Vagina (tissue), 2 donors: ENCODE measurements around the gene TMEM107. TPM values are rescaled to one million over a fixed set of nuclear protein-coding genes. Genes with fewer than 3 reads are reported as not detected.

ENCODE experiments used
- DNase-seq, 2 donors: peaks; one replicate each; pipeline ENCODE4 v3.0.0-alpha.2; 2017; ENCODE audit errors: extremely low spot score in 2 of 2
- H3K27ac ChIP-seq: fragments of 200-600 bp; sonication (generic); one replicate; pipeline ENCODE4 v1.5.1; 2019
- H3K27me3 ChIP-seq: fragments of 200-600 bp; sonication (generic); one replicate; pipeline ENCODE4 v1.5.1; 2019
- H3K36me3 ChIP-seq, 2 donors: fragments of 200-600 bp; sonication (generic); one replicate each; pipeline ENCODE4 v1.5.1; 2017 to 2019
- H3K4me1 ChIP-seq: fragments of 200-600 bp; sonication (generic); one replicate; pipeline ENCODE4 v1.5.1; 2019
- H3K4me3 ChIP-seq, 2 donors: fragments of 200-600 bp; sonication (generic); 1 replicate in 1 of 2; 2 replicates in 1 of 2; pipeline ENCODE4 v1.5.1; 2016 to 2019
- H3K9me3 ChIP-seq: fragments of 200-600 bp; sonication (generic); one replicate; pipeline ENCODE4 v1.5.1; 2019
- POLR2A ChIP-seq, 2 donors: fragments of 450-650 bp; IDR thresholded peaks; one replicate each; pipeline ENCODE4 v1.6.1; 2017; ENCODE audit warnings: antibody characterized with exemption in 2 of 2, mild to moderate bottlenecking in 2 of 2, moderate library complexity in 2 of 2
- POLR2AphosphoS5 ChIP-seq, 2 donors: sonication (generic); formaldehyde crosslinking; IDR thresholded peaks; one replicate each; pipeline ENCODE4 v1.9.0; 2017; ENCODE audit warnings: antibody characterized with exemption in 2 of 2, mild to moderate bottlenecking in 2 of 2, low read depth in 1 of 2; ENCODE audit not compliant: insufficient read depth in 1 of 2
- intact Hi-C: fragments of 100-400 bp; cut with DNase I; formaldehyde crosslinking; loops from one replicate; pipeline ENCODE4 v1.15.1; 2023
- total RNA-seq: library from RNA; depleted of rRNA; stranded (reverse); fragments of >200 nt; gene quantifications from one replicate; pipeline ENCODE4 v1.2.3, GENCODE V29; 2016
- TF ChIP-seq, protein P1 (sequence below), 3 experiments: fragments of 450-650 bp in 2 of 3; fragments of 200-600 bp in 1 of 3; sonication (generic) in 1 of 3; IDR thresholded peaks; one replicate each; pipeline ENCODE4 v1.5.1; 2017 to 2019; ENCODE audit warnings: antibody characterized with exemption in 3 of 3, mild to moderate bottlenecking in 2 of 3, moderate library complexity in 2 of 3

Gene TMEM107
- total RNA-seq, 1 donor from 2014 or later: 20.6 TPM

DNA sequence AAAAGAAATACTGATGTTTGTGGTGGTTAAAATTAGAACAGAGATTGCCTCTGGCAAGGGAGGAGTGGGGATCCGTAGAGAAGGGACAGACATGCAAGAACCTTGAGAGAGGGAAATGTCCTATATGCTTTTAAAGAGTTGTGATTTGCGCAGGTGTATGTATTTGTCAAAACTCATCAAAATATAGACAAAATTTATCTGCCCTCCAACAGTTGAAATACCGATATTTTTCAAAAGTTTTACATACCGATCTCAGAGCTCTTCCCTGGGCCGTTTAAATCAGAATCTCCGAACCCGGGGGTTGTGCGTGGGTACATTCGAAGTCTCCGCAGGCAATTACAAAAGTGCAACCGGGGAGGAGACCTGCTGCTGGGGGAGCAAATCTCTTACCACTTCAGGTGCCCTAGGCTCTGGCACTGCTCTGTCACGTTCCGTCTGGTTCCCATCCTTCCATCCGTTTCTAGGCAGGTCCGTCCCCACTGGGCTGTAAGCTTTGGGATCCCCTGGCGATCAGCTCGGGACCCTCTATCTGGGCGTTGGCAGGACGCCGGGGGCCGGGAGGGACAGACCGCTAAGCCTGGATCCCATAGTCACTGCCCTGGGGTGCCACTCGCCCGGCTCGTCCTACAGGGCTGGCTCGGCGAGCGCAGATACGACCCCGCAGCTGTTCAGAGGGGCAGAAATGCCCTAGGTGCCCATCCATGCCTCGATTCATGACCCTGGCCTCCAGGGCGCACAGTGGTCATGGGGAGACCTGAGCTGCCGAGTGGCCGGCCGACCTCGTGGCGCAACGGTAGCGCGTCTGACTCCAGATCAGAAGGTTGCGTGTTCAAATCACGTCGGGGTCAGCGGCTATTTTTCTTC, 9.6 kb upstream of the TMEM107 start:
- TF ChIP-seq, protein P1, sequence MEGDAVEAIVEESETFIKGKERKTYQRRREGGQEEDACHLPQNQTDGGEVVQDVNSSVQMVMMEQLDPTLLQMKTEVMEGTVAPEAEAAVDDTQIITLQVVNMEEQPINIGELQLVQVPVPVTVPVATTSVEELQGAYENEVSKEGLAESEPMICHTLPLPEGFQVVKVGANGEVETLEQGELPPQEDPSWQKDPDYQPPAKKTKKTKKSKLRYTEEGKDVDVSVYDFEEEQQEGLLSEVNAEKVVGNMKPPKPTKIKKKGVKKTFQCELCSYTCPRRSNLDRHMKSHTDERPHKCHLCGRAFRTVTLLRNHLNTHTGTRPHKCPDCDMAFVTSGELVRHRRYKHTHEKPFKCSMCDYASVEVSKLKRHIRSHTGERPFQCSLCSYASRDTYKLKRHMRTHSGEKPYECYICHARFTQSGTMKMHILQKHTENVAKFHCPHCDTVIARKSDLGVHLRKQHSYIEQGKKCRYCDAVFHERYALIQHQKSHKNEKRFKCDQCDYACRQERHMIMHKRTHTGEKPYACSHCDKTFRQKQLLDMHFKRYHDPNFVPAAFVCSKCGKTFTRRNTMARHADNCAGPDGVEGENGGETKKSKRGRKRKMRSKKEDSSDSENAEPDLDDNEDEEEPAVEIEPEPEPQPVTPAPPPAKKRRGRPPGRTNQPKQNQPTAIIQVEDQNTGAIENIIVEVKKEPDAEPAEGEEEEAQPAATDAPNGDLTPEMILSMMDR (IDR thresholded peaks at IDR 0.05): no peak
- TF ChIP-seq POLR2AphosphoS5 (IDR thresholded peaks at IDR 0.05; ENCODE audit: insufficient read depth in 1 of 2, low read depth in 1 of 2): peak; percentile 20 to 76
- TF ChIP-seq POLR2A (IDR thresholded peaks at IDR 0.05): no peak
- Histone ChIP-seq H3K4me1 (peaks cover 32% of the 10 kb centered on the region), H3K4me3 (peak overlapping the region; percentile 77 to 86), H3K9me3 (no peaks in the 10 kb centered on the region), H3K27me3 (no peaks in the 10 kb centered on the region), H3K36me3 (no peaks in the 10 kb centered on the region), H3K27ac (peak overlapping the region; percentile 100)
- peak in 1 of 2 donors; percentile 97 for DNase-seq
- intact Hi-C loops: loop anchor here (2.0 kb wide), 3 partner anchors 35 to 65 kb away; partner anchors contain the start of genes CTC1 and PFAS

DNA sequence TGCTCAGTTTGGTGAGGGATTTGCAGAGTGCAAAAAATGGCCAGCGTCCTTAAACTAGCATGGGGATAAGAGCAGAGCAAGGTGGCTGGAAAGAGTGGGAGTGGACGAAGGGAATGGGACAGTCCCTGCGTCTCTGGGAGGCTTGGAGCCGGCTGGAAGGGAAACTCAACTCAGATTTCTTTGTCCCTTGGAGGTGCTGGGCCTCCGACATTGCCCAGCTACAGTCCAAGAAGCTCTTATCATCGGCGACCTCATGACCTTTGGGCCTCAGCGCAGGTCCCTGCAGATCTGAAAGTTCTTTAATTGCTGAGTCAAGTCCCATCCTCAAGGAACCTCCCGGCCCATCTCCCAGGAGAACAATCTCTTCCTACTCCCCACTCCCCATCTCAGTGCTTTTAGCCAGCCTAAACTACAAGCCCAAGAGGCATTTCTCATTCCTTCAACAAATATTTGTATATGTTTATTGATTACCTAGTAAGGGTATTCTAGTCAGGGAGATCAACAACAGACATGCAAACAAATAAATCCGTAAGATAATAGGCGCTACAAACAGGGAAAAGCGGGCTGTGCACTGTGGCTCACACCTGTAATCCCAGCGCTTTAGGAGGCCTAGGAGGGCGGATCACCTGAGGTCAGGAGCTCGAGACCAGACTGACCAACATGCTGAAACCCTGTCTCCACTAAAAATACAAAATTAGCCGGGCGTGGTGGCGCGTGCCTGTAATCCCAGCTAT, 985 bp upstream of the TMEM107 start:
- DNase-seq: no peak

DNA sequence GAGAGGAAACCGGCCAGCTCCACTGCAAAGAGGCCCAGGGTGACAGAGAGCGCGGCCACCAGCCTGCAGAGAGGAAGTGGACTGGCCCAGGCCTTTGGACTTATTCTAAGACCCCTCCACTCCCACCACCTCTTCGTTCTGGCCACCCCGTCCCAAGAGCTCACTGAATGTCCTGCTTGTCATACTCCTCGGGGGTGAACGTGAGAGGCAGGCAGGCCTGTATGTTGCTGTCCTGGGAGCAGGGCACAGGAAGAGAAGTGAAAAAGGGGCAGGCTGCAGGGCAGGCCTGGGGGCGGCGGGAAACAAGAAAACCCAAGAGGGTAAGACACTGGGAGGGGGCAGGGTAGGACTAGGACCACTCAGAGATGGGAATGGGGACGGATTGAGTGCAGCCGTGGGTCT, 384 bp downstream of the TMEM107 start:
- Histone ChIP-seq H3K27ac (peak overlapping the region; percentile 88), H3K27me3 (no peaks in the 10 kb centered on the region), H3K4me3 (peak overlapping the region; percentile 52 to 58), H3K9me3 (no peaks in the 10 kb centered on the region), H3K36me3 (no peaks in the 10 kb centered on the region), H3K4me1 (peaks cover 32% of the 10 kb centered on the region)
- no peak for DNase-seq
- TF ChIP-seq, protein P1 (IDR thresholded peaks at IDR 0.05): no peak
- no peak for TF ChIP-seq POLR2A (IDR thresholded peaks at IDR 0.05)
- TF ChIP-seq POLR2AphosphoS5 (IDR thresholded peaks at IDR 0.05; ENCODE audit: insufficient read depth in 1 of 2, low read depth in 1 of 2): no peak
- intact Hi-C loops: no loop called here

More for the DNA sequence above, 985 bp upstream of the TMEM107 start:
- Histone ChIP-seq H3K4me1 (peaks cover 32% of the 10 kb centered on the region), H3K9me3 (no peaks in the 10 kb centered on the region), H3K36me3 (no peaks in the 10 kb centered on the region), H3K27me3 (no peaks in the 10 kb centered on the region), H3K27ac (peak overlapping the region; percentile 88), H3K4me3 (peak overlapping the region; percentile 52 to 58)
- TF ChIP-seq POLR2A (IDR thresholded peaks at IDR 0.05): no peak
- TF ChIP-seq, protein P1 (IDR thresholded peaks at IDR 0.05): no peak
- no peak for TF ChIP-seq POLR2AphosphoS5 (IDR thresholded peaks at IDR 0.05; ENCODE audit: insufficient read depth in 1 of 2, low read depth in 1 of 2)
- intact Hi-C loops: no loop called here

DNA sequence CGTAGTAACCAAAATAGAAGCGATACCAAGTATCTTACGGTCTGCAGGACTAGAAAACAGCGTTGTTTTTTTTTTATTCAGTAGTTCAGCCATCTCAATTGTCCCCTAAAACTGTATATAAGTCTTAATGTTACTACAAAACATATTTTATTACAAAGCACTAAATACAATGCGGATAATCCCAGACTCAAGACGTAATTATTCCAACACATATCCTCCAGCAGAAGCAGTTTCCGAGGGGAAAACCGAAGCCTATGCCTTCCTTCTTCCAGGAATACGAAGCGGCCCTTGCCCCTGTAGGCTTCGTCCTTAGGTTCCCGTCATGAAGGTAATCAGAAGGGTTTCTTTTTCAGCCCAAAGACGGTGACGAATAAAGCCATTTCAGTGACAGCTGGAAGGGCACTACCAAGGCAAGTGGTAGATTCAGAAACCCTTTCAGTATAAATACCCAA, 2.3 kb downstream of the TMEM107 start:
- no peaks in the 10 kb centered on the region for H3K36me3 ChIP-seq
- peak overlapping the region; percentile 92 for H3K27ac ChIP-seq
- TF ChIP-seq POLR2AphosphoS5 (IDR thresholded peaks at IDR 0.05; ENCODE audit: insufficient read depth in 1 of 2, low read depth in 1 of 2) (no peak), POLR2A (IDR thresholded peaks at IDR 0.05) (no peak)
- TF ChIP-seq, protein P1 (IDR thresholded peaks at IDR 0.05): no peak
- intact Hi-C loops: no loop called here
- H3K9me3 ChIP-seq: no peaks in the 10 kb centered on the region
- H3K4me3 ChIP-seq: peak overlapping the region; percentile 18 to 39
- no peaks in the 10 kb centered on the region for H3K27me3 ChIP-seq
- H3K4me1 ChIP-seq: peaks cover 32% of the 10 kb centered on the region
- DNase-seq: no peak
